SK-N-SH treated with all-trans-retinoic acid at 6 μM for 48 hours (cell line): ENCODE results near the gene ATP6V0B.

Experiments
- ATAC-seq: fragments of 200-7000 bp; cut with Tn5 transposase; 3 replicates; pipeline ENCODE4 v1.9.1; 2020; ENCODE audit warnings: mild to moderate bottlenecking, moderate library complexity
- ARNTL ChIP-seq: fragments of 450-650 bp; formaldehyde crosslinking; IDR thresholded peaks from 2 replicates; pipeline ENCODE4 v1.5.0; 2020; ENCODE audit warnings: low read depth, mild to moderate bottlenecking, moderate library complexity, borderline replicate concordance
- BACH2 ChIP-seq: fragments of 250-450 bp; sonication (Bioruptor Pico); IDR thresholded peaks from 2 replicates; pipeline ENCODE4 v1.9.0; 2021; ENCODE audit warnings: mild to moderate bottlenecking, borderline replicate concordance
- CSDC2 ChIP-seq: fragments of 250-450 bp; sonication (Bioruptor Pico); IDR thresholded peaks from 2 replicates; pipeline ENCODE4 v1.5.0; 2020; ENCODE audit warnings: mild to moderate bottlenecking, moderate library complexity
- GLIS3 ChIP-seq: fragments of 250-450 bp; sonication (Bioruptor Pico); IDR thresholded peaks from 2 replicates; pipeline ENCODE4 v1.5.0; 2020; ENCODE audit warnings: mild to moderate bottlenecking, moderate library complexity
- ISL1 ChIP-seq: fragments of 250-450 bp; sonication (Bioruptor Pico); IDR thresholded peaks from 2 replicates; pipeline ENCODE4 v2.1.2; 2022; ENCODE audit warnings: mild to moderate bottlenecking, moderate library complexity
- OSR1 ChIP-seq: fragments of 250-450 bp; sonication (Bioruptor Pico); IDR thresholded peaks from 2 replicates; pipeline ENCODE4 v1.8.0; 2022; ENCODE audit warnings: moderate library complexity, mild to moderate bottlenecking, inconsistent platforms
- PPARA ChIP-seq: fragments of 250-450 bp; sonication (Bioruptor Pico); IDR thresholded peaks from 2 replicates; pipeline ENCODE4 v1.5.0; 2020; ENCODE audit warnings: mild to moderate bottlenecking, borderline replicate concordance
- RARB ChIP-seq: fragments of 250-450 bp; sonication (Bioruptor Pico); IDR thresholded peaks from 2 replicates; pipeline ENCODE4 v1.8.0; 2021; ENCODE audit warnings: mild to moderate bottlenecking, moderate library complexity
- SNAI2 ChIP-seq: fragments of 250-450 bp; sonication (Bioruptor Pico); IDR thresholded peaks from 2 replicates; pipeline ENCODE4 v1.5.0; 2020; ENCODE audit warnings: mild to moderate bottlenecking, moderate library complexity
- TCF4 ChIP-seq: fragments of 250-450 bp; sonication (Bioruptor Pico); IDR thresholded peaks from 2 replicates; pipeline ENCODE4 v1.8.0; 2021; ENCODE audit warnings: mild to moderate bottlenecking, moderate library complexity, borderline replicate concordance
- TOX ChIP-seq: fragments of 250-450 bp; sonication (Bioruptor Pico); IDR thresholded peaks from 2 replicates; pipeline ENCODE4 v1.8.0; 2021; ENCODE audit warnings: mild to moderate bottlenecking, moderate library complexity, borderline replicate concordance
- TSHZ2 ChIP-seq: fragments of 250-450 bp; sonication (Bioruptor Pico); IDR thresholded peaks from 2 replicates; pipeline ENCODE4 v1.5.0; 2020; ENCODE audit warnings: mild to moderate bottlenecking, moderate library complexity
- ZFP3 ChIP-seq: fragments of 250-450 bp; sonication (Bioruptor Pico); IDR thresholded peaks from 2 replicates; pipeline ENCODE4 v1.5.0; 2020; ENCODE audit warnings: mild to moderate bottlenecking, moderate library complexity
- ZNF565 ChIP-seq: fragments of 450-650 bp; formaldehyde crosslinking; conservative IDR thresholded peaks from 2 replicates; pipeline ENCODE4 v1.5.0; 2020; ENCODE audit warnings: low read depth, mild to moderate bottlenecking, moderate library complexity
- ZNF70 ChIP-seq: fragments of 450-650 bp; formaldehyde crosslinking; IDR thresholded peaks from 2 replicates; pipeline ENCODE4 v1.5.0; 2020; ENCODE audit warnings: mild to moderate bottlenecking, moderate library complexity
- TF ChIP-seq, protein P1 (sequence below): fragments of 250-450 bp; sonication (Bioruptor Pico); IDR thresholded peaks from 2 replicates; pipeline ENCODE4 v1.8.0; 2020; ENCODE audit warnings: mild to moderate bottlenecking, moderate library complexity, borderline replicate concordance
- TF ChIP-seq, protein P2 (sequence below): fragments of 250-450 bp; sonication (Bioruptor Pico); IDR thresholded peaks from 2 replicates; pipeline ENCODE4 v1.8.0; 2021; ENCODE audit warnings: low read depth, mild to moderate bottlenecking, moderate library complexity, borderline replicate concordance
- TF ChIP-seq, protein P3 (sequence below): fragments of 250-450 bp; sonication (Bioruptor Pico); IDR thresholded peaks from 2 replicates; pipeline ENCODE4 v1.5.1; 2021; ENCODE audit warnings: mild to moderate bottlenecking, moderate library complexity

ATP6V0B gene

GRCh38 chr1:43938383-43938782, 36.4 kb upstream of the ATP6V0B start:
- ATAC-seq, result no peak
- TF ChIP-seq ZFP3, result no peak
- TF ChIP-seq ZNF565, result no peak
- TF ChIP-seq GLIS3, result no peak
- no peak for TF ChIP-seq RARB (CRISPR knock-in tag)
- TF ChIP-seq, protein P1, sequence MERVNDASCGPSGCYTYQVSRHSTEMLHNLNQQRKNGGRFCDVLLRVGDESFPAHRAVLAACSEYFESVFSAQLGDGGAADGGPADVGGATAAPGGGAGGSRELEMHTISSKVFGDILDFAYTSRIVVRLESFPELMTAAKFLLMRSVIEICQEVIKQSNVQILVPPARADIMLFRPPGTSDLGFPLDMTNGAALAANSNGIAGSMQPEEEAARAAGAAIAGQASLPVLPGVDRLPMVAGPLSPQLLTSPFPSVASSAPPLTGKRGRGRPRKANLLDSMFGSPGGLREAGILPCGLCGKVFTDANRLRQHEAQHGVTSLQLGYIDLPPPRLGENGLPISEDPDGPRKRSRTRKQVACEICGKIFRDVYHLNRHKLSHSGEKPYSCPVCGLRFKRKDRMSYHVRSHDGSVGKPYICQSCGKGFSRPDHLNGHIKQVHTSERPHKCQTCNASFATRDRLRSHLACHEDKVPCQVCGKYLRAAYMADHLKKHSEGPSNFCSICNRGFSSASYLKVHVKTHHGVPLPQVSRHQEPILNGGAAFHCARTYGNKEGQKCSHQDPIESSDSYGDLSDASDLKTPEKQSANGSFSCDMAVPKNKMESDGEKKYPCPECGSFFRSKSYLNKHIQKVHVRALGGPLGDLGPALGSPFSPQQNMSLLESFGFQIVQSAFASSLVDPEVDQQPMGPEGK (CRISPR knock-in tag), result no peak
- no peak for TF ChIP-seq BACH2 (CRISPR knock-in tag)
- no peak for TF ChIP-seq TOX (CRISPR knock-in tag)
- TF ChIP-seq CSDC2 (CRISPR knock-in tag), result no peak
- TF ChIP-seq ARNTL (CRISPR knock-in tag), result no peak
- TF ChIP-seq ZNF70 (CRISPR knock-in tag), result no peak
- TF ChIP-seq ISL1 (CRISPR knock-in tag), result no peak
- TF ChIP-seq OSR1 (CRISPR knock-in tag), result no peak
- no peak for TF ChIP-seq TCF4
- TF ChIP-seq, protein P2, sequence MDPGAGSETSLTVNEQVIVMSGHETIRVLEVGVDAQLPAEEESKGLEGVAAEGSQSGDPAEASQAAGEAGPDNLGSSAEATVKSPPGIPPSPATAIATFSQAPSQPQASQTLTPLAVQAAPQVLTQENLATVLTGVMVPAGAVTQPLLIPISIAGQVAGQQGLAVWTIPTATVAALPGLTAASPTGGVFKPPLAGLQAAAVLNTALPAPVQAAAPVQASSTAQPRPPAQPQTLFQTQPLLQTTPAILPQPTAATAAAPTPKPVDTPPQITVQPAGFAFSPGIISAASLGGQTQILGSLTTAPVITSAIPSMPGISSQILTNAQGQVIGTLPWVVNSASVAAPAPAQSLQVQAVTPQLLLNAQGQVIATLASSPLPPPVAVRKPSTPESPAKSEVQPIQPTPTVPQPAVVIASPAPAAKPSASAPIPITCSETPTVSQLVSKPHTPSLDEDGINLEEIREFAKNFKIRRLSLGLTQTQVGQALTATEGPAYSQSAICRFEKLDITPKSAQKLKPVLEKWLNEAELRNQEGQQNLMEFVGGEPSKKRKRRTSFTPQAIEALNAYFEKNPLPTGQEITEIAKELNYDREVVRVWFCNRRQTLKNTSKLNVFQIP (CRISPR knock-in tag), result no peak
- TF ChIP-seq, all 23 proteins: peak for 0

- TF ChIP-seq PPARA (CRISPR knock-in tag) (no peak), ZFP3 (no peak)
These were observed 35.7 kb upstream of the ATP6V0B start for GRCh38 chr1:43938892-43939587.

GRCh38 chr1:43942411-43942810, 32.3 kb upstream of the ATP6V0B start:
- ATAC-seq, result no peak
- TF ChIP-seq, protein P1 (CRISPR knock-in tag), result no peak
- TF ChIP-seq ZNF70 (CRISPR knock-in tag) (no peak), RARB (CRISPR knock-in tag) (no peak), TSHZ2 (no peak), CSDC2 (CRISPR knock-in tag) (no peak), ZFP3 (no peak), OSR1 (CRISPR knock-in tag) (no peak), SNAI2 (CRISPR knock-in tag) (no peak), TOX (CRISPR knock-in tag) (no peak)
- TF ChIP-seq, protein P3, sequence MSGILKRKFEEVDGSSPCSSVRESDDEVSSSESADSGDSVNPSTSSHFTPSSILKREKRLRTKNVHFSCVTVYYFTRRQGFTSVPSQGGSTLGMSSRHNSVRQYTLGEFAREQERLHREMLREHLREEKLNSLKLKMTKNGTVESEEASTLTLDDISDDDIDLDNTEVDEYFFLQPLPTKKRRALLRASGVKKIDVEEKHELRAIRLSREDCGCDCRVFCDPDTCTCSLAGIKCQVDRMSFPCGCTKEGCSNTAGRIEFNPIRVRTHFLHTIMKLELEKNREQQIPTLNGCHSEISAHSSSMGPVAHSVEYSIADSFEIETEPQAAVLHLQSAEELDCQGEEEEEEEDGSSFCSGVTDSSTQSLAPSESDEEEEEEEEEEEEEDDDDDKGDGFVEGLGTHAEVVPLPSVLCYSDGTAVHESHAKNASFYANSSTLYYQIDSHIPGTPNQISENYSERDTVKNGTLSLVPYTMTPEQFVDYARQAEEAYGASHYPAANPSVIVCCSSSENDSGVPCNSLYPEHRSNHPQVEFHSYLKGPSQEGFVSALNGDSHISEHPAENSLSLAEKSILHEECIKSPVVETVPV (CRISPR knock-in tag), result no peak
- TF ChIP-seq, protein P2 (CRISPR knock-in tag), result no peak
- TF ChIP-seq, all 23 proteins: peak for 0

More at GRCh38 chr1:43938892-43939587, 35.7 kb upstream of the ATP6V0B start:
- no peak for ATAC-seq
